Measurements from ENCODE around the gene ABCG4.
"Not testable (repeated sequence)": the region's sequence is repeated elsewhere in the genome, so short reads cannot be mapped to it uniquely, and the experiment has no call there.

The ABCG4 gene

GRCh38 chr11:119194811-119195440 lies 46.1 kb downstream of the ABCG4 start:
- no peak overlapping the region for H3K4me3 ChIP-seq (ENCODE audit: low read depth, low read length)
- no peak for DNase-seq (ENCODE audit: low read depth)
- TF ChIP-seq CTCF (IDR thresholded peaks at IDR 0.05; ENCODE audit: insufficient read depth, low read depth, low read length, missing control alignments) = no peak

- TF ChIP-seq CTCF (IDR thresholded peaks at IDR 0.05; ENCODE audit: insufficient read depth, low read depth, low read length, missing control alignments) = no peak
- DNase-seq (ENCODE audit: low read depth) = peak; percentile 18
Measured at GRCh38 chr11:119195680-119196079, 46.8 kb downstream of the ABCG4 start.

GRCh38 chr11:119196833-119197483 lies 48.1 kb downstream of the ABCG4 start:
- H3K4me3 ChIP-seq (ENCODE audit: low read depth, low read length) = no peak overlapping the region
- peak; percentile 79 for TF ChIP-seq CTCF (IDR thresholded peaks at IDR 0.05; ENCODE audit: insufficient read depth, low read depth, low read length, missing control alignments)
- DNase-seq (ENCODE audit: low read depth) = peak; percentile 88

More at GRCh38 chr11:119195680-119196079, 46.8 kb downstream of the ABCG4 start:
- no peak overlapping the region for H3K4me3 ChIP-seq (ENCODE audit: low read depth, low read length)

GRCh38 chr11:119198925-119199324 lies 50.1 kb downstream of the ABCG4 start:
- DNase-seq (ENCODE audit: low read depth) = no peak
- no peak for TF ChIP-seq CTCF (IDR thresholded peaks at IDR 0.05; ENCODE audit: insufficient read depth, low read depth, low read length, missing control alignments)
- H3K4me3 ChIP-seq (ENCODE audit: low read depth, low read length) = no peak overlapping the region

- not testable (repeated sequence) for DNase-seq (ENCODE audit: low read depth)
Measured at GRCh38 chr11:119201236-119201635, 52.4 kb downstream of the ABCG4 start.

GRCh38 chr11:119202554-119202953 lies 53.7 kb downstream of the ABCG4 start:
- no peak for DNase-seq (ENCODE audit: low read depth)
- TF ChIP-seq CTCF (IDR thresholded peaks at IDR 0.05; ENCODE audit: insufficient read depth, low read depth, low read length, missing control alignments) = no peak
- H3K4me3 ChIP-seq (ENCODE audit: low read depth, low read length) = no peak overlapping the region

More at GRCh38 chr11:119201236-119201635, 52.4 kb downstream of the ABCG4 start:
- not testable (repeated sequence) for H3K4me3 ChIP-seq (ENCODE audit: low read depth, low read length)

GRCh38 chr11:119204066-119204465 lies 55.2 kb downstream of the ABCG4 start:
- no peak for TF ChIP-seq CTCF (IDR thresholded peaks at IDR 0.05; ENCODE audit: insufficient read depth, low read depth, low read length, missing control alignments)
- no peak for DNase-seq (ENCODE audit: low read depth)

More at GRCh38 chr11:119204066-119204465, 55.2 kb downstream of the ABCG4 start:
- H3K4me3 ChIP-seq (ENCODE audit: low read depth, low read length) = no peak overlapping the region

Data from GM12865 (cell line).